SK-N-SH (cell line): ENCODE results near the gene GAP43. TPM values are rescaled to one million over a fixed set of nuclear protein-coding genes. Genes with fewer than 3 reads are reported as not detected.

ENCODE experiments used
- CTCF ChIA-PET: fragments of 300-600, 350-600 bp; formaldehyde crosslinking; extraction: SDS; loops from one replicate; lab custom pipeline; 2021; lab: Yijun Ruan, JAX
- POLR2A ChIA-PET: fragments of 350-600 bp; sonication (Branson Sonifier 250); formaldehyde crosslinking; extraction: SDS; loops from one replicate; lab custom pipeline; 2020; ENCODE audit warnings: antibody characterized with exemption, inconsistent platforms; lab: Yijun Ruan, JAX
- DNase-seq: peaks from one replicate; pipeline ENCODE4 v3.0.0; 2012
- H2AFZ ChIP-seq: fragments of 200-600 bp; sonication (generic); 2 replicates; pipeline ENCODE4 v1.8.1; 2016; ENCODE audit warnings: antibody characterized with exemption, mild to moderate bottlenecking, low read depth
- H3F3A ChIP-seq: fragments of 200-600 bp; sonication (generic); replicated peaks from 2 replicates; pipeline ENCODE3; 2016; ENCODE audit warnings: antibody characterized with exemption, mild to moderate bottlenecking; ENCODE audit not compliant: insufficient read depth
- H3K27ac ChIP-seq, 2 experiments: fragments of 200-500 bp in 1 of 2; fragments of 200-600 bp in 1 of 2; sonication (Bioruptor generic) in 1 of 2; sonication (generic), shearing (Covaris generic) in 1 of 2; 2 replicates each; pipeline versions ENCODE4 v1.5.1 to v1.6.1; 2014 to 2016; ENCODE audit warnings: low read depth in 2 of 2, inconsistent platforms in 1 of 2, low read length in 1 of 2, mild to moderate bottlenecking in 1 of 2, mixed read lengths in 1 of 2
- H3K27me3 ChIP-seq: fragments of 200-600 bp; sonication (generic), shearing (Covaris generic); 2 replicates; pipeline ENCODE4 v1.6.1; 2016; ENCODE audit warnings: mixed run types; ENCODE audit not compliant: insufficient read depth
- H3K36me3 ChIP-seq, 2 experiments: fragments of 200-500 bp in 1 of 2; fragments of 200-600 bp in 1 of 2; sonication (Bioruptor generic) in 1 of 2; sonication (generic) in 1 of 2; replicated peaks in 1 of 2; 2 replicates each; pipeline versions ENCODE3 to v1.5.1; 2014 to 2016; ENCODE audit warnings: low read length in 1 of 2, mild to moderate bottlenecking in 1 of 2; ENCODE audit not compliant: insufficient read depth in 2 of 2, control insufficient read depth in 1 of 2
- H3K4me1 ChIP-seq, 2 experiments: fragments of 200-500 bp in 1 of 2; fragments of 200-600 bp in 1 of 2; sonication (Bioruptor generic) in 1 of 2; sonication (generic), shearing (Covaris generic) in 1 of 2; 2 replicates each; pipeline versions ENCODE4 v1.5.1 to v1.6.1; 2014 to 2016; ENCODE audit warnings: low read depth in 1 of 2, low read length in 1 of 2, mixed run types in 1 of 2; ENCODE audit not compliant: insufficient read depth in 2 of 2, control insufficient read depth in 1 of 2
- H3K4me2 ChIP-seq: fragments of 200-600 bp; sonication (generic), shearing (Covaris generic); 2 replicates; pipeline ENCODE4 v1.6.1; 2017; ENCODE audit warnings: mixed run types
- H3K4me3 ChIP-seq, 2 experiments: fragments of 200-500 bp in 1 of 2; fragments of 200-600 bp in 1 of 2; sonication (Bioruptor generic) in 1 of 2; sonication (generic), shearing (Covaris generic) in 1 of 2; 2 replicates each; pipeline versions ENCODE4 v1.5.1 to v1.8.1; 2014 to 2016; ENCODE audit warnings: low read depth in 2 of 2, inconsistent platforms in 1 of 2, low read length in 1 of 2, mild to moderate bottlenecking in 1 of 2, mixed read lengths in 1 of 2, moderate library complexity in 1 of 2
- H3K79me2 ChIP-seq: fragments of 200-600 bp; sonication (generic); 2 replicates; pipeline ENCODE4 v1.8.1; 2017; ENCODE audit warnings: mild to moderate bottlenecking; ENCODE audit not compliant: insufficient read depth
- H3K9ac ChIP-seq: fragments of 200-600 bp; sonication (generic); 2 replicates; pipeline ENCODE4 v1.6.1; 2017; ENCODE audit warnings: mixed run types
- H3K9me2 ChIP-seq: fragments of 200-600 bp; sonication (generic); 2 replicates; pipeline ENCODE4 v1.6.1; 2017; ENCODE audit warnings: mixed run types
- H3K9me3 ChIP-seq: fragments of 200-600 bp; sonication (generic); 2 replicates; pipeline ENCODE4 v1.6.1; 2017; ENCODE audit warnings: mixed run types, mild to moderate bottlenecking, moderate library complexity
- H4K20me1 ChIP-seq: fragments of 200-600 bp; sonication (generic); 2 replicates; pipeline ENCODE4 v1.6.1; 2017; ENCODE audit warnings: mild to moderate bottlenecking, mixed run types; ENCODE audit not compliant: insufficient read depth
- ELF1 ChIP-seq: IDR thresholded peaks from 2 replicates; pipeline ENCODE4 v1.4.0; 2012
- FOSL2 ChIP-seq: IDR thresholded peaks from 2 replicates; pipeline ENCODE4 v1.4.0; 2012; ENCODE audit warnings: low read depth, mild to moderate bottlenecking, moderate library complexity, borderline replicate concordance
- JUND ChIP-seq: IDR thresholded peaks from 2 replicates; pipeline ENCODE4 v1.4.0; 2012
- MEF2A ChIP-seq: IDR thresholded peaks from 2 replicates; pipeline ENCODE4 v1.4.0; 2012; ENCODE audit warnings: low read depth, borderline replicate concordance
- MXI1 ChIP-seq: IDR thresholded peaks from 2 replicates; pipeline ENCODE4 v1.6.1; 2012; ENCODE audit warnings: mild to moderate bottlenecking, low read depth, low read length, improper control_type of control experiment
- NFIC ChIP-seq: IDR thresholded peaks from 2 replicates; pipeline ENCODE4 v1.4.0; 2012; ENCODE audit warnings: borderline replicate concordance
- NRF1 ChIP-seq: IDR thresholded peaks from 2 replicates; pipeline ENCODE4 v1.6.1; 2012; ENCODE audit warnings: low read depth, mild to moderate bottlenecking, low read length
- POLR2AphosphoS5 ChIP-seq: IDR thresholded peaks from 2 replicates; pipeline ENCODE4 v1.6.1; 2012; ENCODE audit warnings: low read depth, low read length
- RAD21 ChIP-seq: IDR thresholded peaks from 2 replicates; pipeline ENCODE4 v1.6.1; 2012; ENCODE audit warnings: mild to moderate bottlenecking, low read length
- RCOR1 ChIP-seq: fragments of 150-350 bp; IDR thresholded peaks from 2 replicates; pipeline ENCODE4 v1.6.1; 2017; ENCODE audit warnings: antibody characterized with exemption, low read length
- RXRA ChIP-seq: IDR thresholded peaks from 2 replicates; pipeline ENCODE4 v1.4.0; 2012; ENCODE audit warnings: low read depth, mild to moderate bottlenecking, borderline replicate concordance
- SIN3A ChIP-seq: IDR thresholded peaks from 2 replicates; pipeline ENCODE4 v1.6.1; 2012; ENCODE audit warnings: low read depth, mild to moderate bottlenecking, low read length, moderate library complexity, borderline replicate concordance
- SMC3 ChIP-seq: IDR thresholded peaks from 2 replicates; pipeline ENCODE4 v1.6.1; 2012; ENCODE audit warnings: low read depth, low read length, improper control_type of control experiment
- TAF1 ChIP-seq: IDR thresholded peaks from 2 replicates; pipeline ENCODE4 v1.6.1; 2012; ENCODE audit warnings: low read depth, mild to moderate bottlenecking, low read length, moderate library complexity, borderline replicate concordance
- TEAD4 ChIP-seq: IDR thresholded peaks from 2 replicates; pipeline ENCODE4 v1.4.0; 2012; ENCODE audit warnings: mild to moderate bottlenecking, borderline replicate concordance; ENCODE audit not compliant: insufficient read depth
- WGBS: methylation state at CpG from one replicate; pipeline ENCODE4 v1.1.6; 2017; ENCODE audit warnings: low lambda C conversion rate; 5-methylcytosine and 5-hydroxymethylcytosine counted together
- polyA plus RNA-seq, 3 experiments: library from polyadenylated mRNA; depleted of rRNA; stranded (reverse); fragments of >200 nt; gene quantifications; 2 replicates each; pipeline ENCODE4 v1.2.3, GENCODE V29; 2012
- TF ChIP-seq, protein P1 (sequence below): fragments of 200-600 bp; sonication (generic); IDR thresholded peaks from 2 replicates; pipeline ENCODE4 v1.6.1; 2017; ENCODE audit warnings: antibody characterized with exemption, mild to moderate bottlenecking, moderate library complexity
- TF ChIP-seq, protein P2 (sequence below): fragments of 150-350 bp; IDR thresholded peaks from 2 replicates; pipeline ENCODE4 v1.6.1; 2017; ENCODE audit warnings: antibody characterized with exemption, low read length, low read depth, borderline replicate concordance
- TF ChIP-seq, protein P3 (sequence below): IDR thresholded peaks from 2 replicates; pipeline ENCODE4 v1.4.0; 2012; ENCODE audit warnings: low read depth, borderline replicate concordance

The GAP43 gene
- polyA plus RNA-seq, 1 of the 3 experiments (the other 2 are of a cell fraction), result 14.0 TPM

DNA sequence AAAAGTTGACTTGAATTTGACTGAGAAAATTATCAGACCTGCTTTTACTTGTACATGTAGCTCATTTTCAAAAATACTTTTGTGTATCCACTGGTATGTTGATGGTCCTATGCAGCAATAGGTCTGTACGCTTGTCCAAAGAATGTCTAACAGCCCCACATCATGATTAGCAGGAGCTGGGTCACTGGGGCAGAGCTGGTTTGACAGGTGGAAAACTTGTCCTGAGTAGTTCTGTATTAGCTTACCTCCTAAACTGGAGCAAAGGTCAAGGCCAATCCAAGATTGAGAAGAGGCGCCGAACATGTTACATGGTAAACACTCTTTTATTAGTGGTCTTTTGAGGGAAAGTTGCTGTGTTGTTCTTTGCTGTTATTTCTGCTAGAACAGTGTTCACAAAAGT, 50.6 kb downstream of the GAP43 start:
- no peak overlapping the region for H3K4me2 ChIP-seq
- H3K4me1 ChIP-seq, result peaks cover 0 to 2% of the 10 kb centered on the region in 2 experiments; a peak in 2 of 4 replicates
- no peak overlapping the region for H3K4me3 ChIP-seq
- no peaks in the 10 kb centered on the region for H3K9me3 ChIP-seq
- POLR2A ChIA-PET, result interaction anchor here (0.6 kb wide), 1 partner anchor 114 kb away, joined by 3 read pairs; no protein-coding TSS in a partner anchor
- no peak for TF ChIP-seq SIN3A
- no peak for TF ChIP-seq POLR2AphosphoS5
- no peak for TF ChIP-seq NFIC
- TF ChIP-seq MEF2A, result no peak
- TF ChIP-seq TEAD4, result no peak
- TF ChIP-seq JUND, result no peak
- no peak for TF ChIP-seq ELF1
- no peak for TF ChIP-seq MXI1
- TF ChIP-seq, protein P1, sequence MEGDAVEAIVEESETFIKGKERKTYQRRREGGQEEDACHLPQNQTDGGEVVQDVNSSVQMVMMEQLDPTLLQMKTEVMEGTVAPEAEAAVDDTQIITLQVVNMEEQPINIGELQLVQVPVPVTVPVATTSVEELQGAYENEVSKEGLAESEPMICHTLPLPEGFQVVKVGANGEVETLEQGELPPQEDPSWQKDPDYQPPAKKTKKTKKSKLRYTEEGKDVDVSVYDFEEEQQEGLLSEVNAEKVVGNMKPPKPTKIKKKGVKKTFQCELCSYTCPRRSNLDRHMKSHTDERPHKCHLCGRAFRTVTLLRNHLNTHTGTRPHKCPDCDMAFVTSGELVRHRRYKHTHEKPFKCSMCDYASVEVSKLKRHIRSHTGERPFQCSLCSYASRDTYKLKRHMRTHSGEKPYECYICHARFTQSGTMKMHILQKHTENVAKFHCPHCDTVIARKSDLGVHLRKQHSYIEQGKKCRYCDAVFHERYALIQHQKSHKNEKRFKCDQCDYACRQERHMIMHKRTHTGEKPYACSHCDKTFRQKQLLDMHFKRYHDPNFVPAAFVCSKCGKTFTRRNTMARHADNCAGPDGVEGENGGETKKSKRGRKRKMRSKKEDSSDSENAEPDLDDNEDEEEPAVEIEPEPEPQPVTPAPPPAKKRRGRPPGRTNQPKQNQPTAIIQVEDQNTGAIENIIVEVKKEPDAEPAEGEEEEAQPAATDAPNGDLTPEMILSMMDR, result no peak
- no peak for TF ChIP-seq RCOR1
- TF ChIP-seq RXRA, result no peak
- no peak for TF ChIP-seq FOSL2
- no peak for TF ChIP-seq NRF1
- no peak for TF ChIP-seq SMC3
- no peak for TF ChIP-seq RAD21
- TF ChIP-seq, protein P2, sequence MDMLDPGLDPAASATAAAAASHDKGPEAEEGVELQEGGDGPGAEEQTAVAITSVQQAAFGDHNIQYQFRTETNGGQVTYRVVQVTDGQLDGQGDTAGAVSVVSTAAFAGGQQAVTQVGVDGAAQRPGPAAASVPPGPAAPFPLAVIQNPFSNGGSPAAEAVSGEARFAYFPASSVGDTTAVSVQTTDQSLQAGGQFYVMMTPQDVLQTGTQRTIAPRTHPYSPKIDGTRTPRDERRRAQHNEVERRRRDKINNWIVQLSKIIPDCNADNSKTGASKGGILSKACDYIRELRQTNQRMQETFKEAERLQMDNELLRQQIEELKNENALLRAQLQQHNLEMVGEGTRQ, result no peak
- TF ChIP-seq, protein P3, sequence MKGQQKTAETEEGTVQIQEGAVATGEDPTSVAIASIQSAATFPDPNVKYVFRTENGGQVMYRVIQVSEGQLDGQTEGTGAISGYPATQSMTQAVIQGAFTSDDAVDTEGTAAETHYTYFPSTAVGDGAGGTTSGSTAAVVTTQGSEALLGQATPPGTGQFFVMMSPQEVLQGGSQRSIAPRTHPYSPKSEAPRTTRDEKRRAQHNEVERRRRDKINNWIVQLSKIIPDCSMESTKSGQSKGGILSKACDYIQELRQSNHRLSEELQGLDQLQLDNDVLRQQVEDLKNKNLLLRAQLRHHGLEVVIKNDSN, result no peak
- TF ChIP-seq TAF1, result no peak
- TF ChIP-seq, all 33 proteins: peak for 0
- DNase-seq, result no peak
- Histone ChIP-seq H3K9ac (no peak overlapping the region), H2AFZ (no peak overlapping the region), H3F3A (no peaks in the 10 kb centered on the region), H3K27me3 (no peaks in the 10 kb centered on the region), H3K36me3 (no peaks in the 10 kb centered on the region), H3K9me2 (no peaks in the 10 kb centered on the region), H3K79me2 (no peaks in the 10 kb centered on the region), H4K20me1 (no peaks in the 10 kb centered on the region), H3K27ac (no peak overlapping the region)
- 92% methylated on average over 3 of the region's 3 CpGs for WGBS
- CTCF ChIA-PET, result interaction anchor here (1.1 to 2.3 kb wide), 3 partner anchors 8 to 456 kb away, joined by 3 to 8 read pairs (median 7); no protein-coding TSS in a partner anchor
